HG03196 (cell line): Measurements from ENCODE around the gene SIGLEC1.

ENCODE experiments used
- ATAC-seq: cut with Tn5 transposase; IDR thresholded peaks from one replicate; pipeline ENCODE4 v1.9.1; 2021; ENCODE audit not compliant: unreplicated experiment

Gene SIGLEC1

GRCh38 chr20:3681352-3681930 is 31.0 kb downstream of the SIGLEC1 start:
- no peak for ATAC-seq

- no peak for ATAC-seq
Measured at GRCh38 chr20:3680701-3681351, 31.6 kb downstream of the SIGLEC1 start.

- no peak for ATAC-seq
Measured at GRCh38 chr20:3679749-3680700, 32.4 kb downstream of the SIGLEC1 start.

- ATAC-seq, result no peak
Measured at GRCh38 chr20:3678856-3679720, 33.3 kb downstream of the SIGLEC1 start.

GRCh38 chr20:3678198-3678597 is 34.2 kb downstream of the SIGLEC1 start:
- no peak for ATAC-seq

- ATAC-seq, result no peak
Measured at GRCh38 chr20:3677733-3678132, 34.7 kb downstream of the SIGLEC1 start.

GRCh38 chr20:3674995-3675900 is 37.2 kb downstream of the SIGLEC1 start:
- no peak for ATAC-seq

GRCh38 chr20:3674447-3674846 is 38.0 kb downstream of the SIGLEC1 start:
- no peak for ATAC-seq

GRCh38 chr20:3673221-3674070 is 39.0 kb downstream of the SIGLEC1 start:
- ATAC-seq, result no peak

- no peak for ATAC-seq
Measured at GRCh38 chr20:3672547-3673171, 39.7 kb downstream of the SIGLEC1 start.

- no peak for ATAC-seq
Measured at GRCh38 chr20:3671986-3672546, 40.3 kb downstream of the SIGLEC1 start.

GRCh38 chr20:3670945-3671344 is 41.5 kb downstream of the SIGLEC1 start:
- ATAC-seq, result no peak

- ATAC-seq, result no peak
Measured at GRCh38 chr20:3670511-3670910, 41.9 kb downstream of the SIGLEC1 start.

GRCh38 chr20:3669710-3670367 is 42.6 kb downstream of the SIGLEC1 start:
- ATAC-seq, result no peak

GRCh38 chr20:3667434-3668037 is 44.9 kb downstream of the SIGLEC1 start:
- no peak for ATAC-seq

GRCh38 chr20:3663858-3664257 is 48.5 kb downstream of the SIGLEC1 start:
- ATAC-seq, result no peak

GRCh38 chr20:3663031-3663701 is 49.2 kb downstream of the SIGLEC1 start, which contains the start of gene GFRA4:
TSS of gene GFRA4 (minus strand) at chr20:3663399. CDS start at chr20:3663399, 0 bp downstream.
- ATAC-seq, result no peak
